GM12865 (cell line): ENCODE data around the gene TIAM1.
A peak's percentile ranks its signal among the peaks of the same experiment; 100 is the strongest.

Experiments used
- DNase-seq: peaks from one replicate; pipeline ENCODE4 v3.0.0; 2010; ENCODE audit warnings: low read depth
- H3K4me3 ChIP-seq: 2 replicates; pipeline ENCODE4 v1.5.1; 2011; ENCODE audit warnings: mild to moderate bottlenecking, low read depth, low read length, control low read depth
- CTCF ChIP-seq: IDR thresholded peaks from 2 replicates; pipeline ENCODE4 v1.5.1; 2011; ENCODE audit warnings: low read length, control low read depth, low read depth, inconsistent platforms; ENCODE audit not compliant: insufficient read depth; ENCODE audit errors: missing control alignments

TIAM1 gene

GRCh38 chr21:31354604-31355443, 10.8 kb upstream of the TIAM1 start:
- TF ChIP-seq CTCF, result no peak
- H3K4me3 ChIP-seq, result no peak overlapping the region
- DNase-seq, result peak; percentile 34

GRCh38 chr21:31354122-31354521, 10.1 kb upstream of the TIAM1 start:
- TF ChIP-seq CTCF, result no peak
- H3K4me3 ChIP-seq, result no peak overlapping the region
- DNase-seq, result no peak

GRCh38 chr21:31352836-31353235, 8.8 kb upstream of the TIAM1 start:
- DNase-seq, result no peak
- no peak overlapping the region for H3K4me3 ChIP-seq
- no peak for TF ChIP-seq CTCF

GRCh38 chr21:31351960-31352359, 7.9 kb upstream of the TIAM1 start:
- no peak overlapping the region for H3K4me3 ChIP-seq
- DNase-seq, result no peak
- TF ChIP-seq CTCF, result no peak

- DNase-seq, result no peak
- TF ChIP-seq CTCF, result no peak
- H3K4me3 ChIP-seq, result no peak overlapping the region
Observed at GRCh38 chr21:31351438-31351837, 7.4 kb upstream of the TIAM1 start.

DNA sequence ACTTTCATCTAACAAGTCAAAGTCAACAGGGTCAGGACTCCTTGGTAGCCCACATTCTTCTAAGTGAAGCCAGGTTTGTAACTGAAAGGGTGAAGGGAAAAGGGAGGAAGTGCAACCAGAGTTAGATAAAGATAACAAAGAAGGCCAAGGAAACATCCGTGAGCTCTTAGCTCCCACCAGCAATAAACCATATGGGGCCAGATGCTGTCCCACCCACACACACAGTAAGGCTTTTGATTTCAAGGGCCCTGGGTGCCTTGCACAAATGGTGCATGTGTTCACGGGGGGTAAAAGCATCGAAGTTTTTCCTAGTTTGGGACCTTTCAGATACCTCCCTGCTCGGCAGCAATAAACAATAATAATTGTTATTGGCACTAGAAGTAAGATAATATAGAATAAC, 5.1 kb upstream of the TIAM1 start:
- no peak overlapping the region for H3K4me3 ChIP-seq
- no peak for DNase-seq
- no peak for TF ChIP-seq CTCF

DNA sequence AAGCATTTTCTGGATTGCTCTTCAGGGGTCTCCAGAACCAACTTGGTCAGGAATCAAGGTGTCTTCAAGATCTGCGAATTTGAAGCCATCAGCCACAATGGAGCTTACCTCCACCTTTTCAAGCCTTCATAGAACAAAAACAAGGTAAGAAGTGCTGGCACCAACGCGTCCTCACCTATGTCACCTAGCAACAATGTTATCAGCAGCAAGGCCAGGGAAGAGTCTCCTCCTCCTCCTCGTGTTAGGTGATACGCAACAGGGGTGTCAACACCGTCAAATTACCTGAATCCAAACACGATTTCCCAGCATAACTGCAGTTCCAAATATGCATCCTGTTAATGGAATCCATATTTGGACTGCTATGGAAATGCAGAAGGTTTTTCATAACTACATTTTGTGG, 4.1 kb upstream of the TIAM1 start:
- TF ChIP-seq CTCF, result no peak
- no peak overlapping the region for H3K4me3 ChIP-seq
- DNase-seq, result no peak
